ENCODE results near the gene GDPGP1.

DNA sequence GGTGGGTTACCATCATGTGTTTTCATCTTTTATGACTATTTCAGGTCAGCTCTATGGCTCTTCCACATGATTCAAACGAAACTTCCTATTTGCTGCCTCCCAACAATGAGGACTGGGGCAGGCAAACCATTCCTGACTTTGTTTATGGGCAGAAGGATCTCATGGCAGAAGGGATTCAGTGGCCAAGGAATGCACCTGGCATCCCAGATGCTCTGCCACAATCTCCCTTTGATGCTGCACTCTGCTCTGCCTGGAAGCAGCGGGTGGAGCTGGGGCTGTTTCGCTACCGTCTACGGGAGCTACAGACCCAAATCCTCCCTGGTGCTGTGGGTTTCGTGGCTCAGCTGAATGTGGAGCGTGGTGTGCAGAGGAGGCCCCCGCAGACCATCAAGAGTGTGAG is 6.8 kb downstream of the GDPGP1 start:
- TF ChIP-seq, protein P1, sequence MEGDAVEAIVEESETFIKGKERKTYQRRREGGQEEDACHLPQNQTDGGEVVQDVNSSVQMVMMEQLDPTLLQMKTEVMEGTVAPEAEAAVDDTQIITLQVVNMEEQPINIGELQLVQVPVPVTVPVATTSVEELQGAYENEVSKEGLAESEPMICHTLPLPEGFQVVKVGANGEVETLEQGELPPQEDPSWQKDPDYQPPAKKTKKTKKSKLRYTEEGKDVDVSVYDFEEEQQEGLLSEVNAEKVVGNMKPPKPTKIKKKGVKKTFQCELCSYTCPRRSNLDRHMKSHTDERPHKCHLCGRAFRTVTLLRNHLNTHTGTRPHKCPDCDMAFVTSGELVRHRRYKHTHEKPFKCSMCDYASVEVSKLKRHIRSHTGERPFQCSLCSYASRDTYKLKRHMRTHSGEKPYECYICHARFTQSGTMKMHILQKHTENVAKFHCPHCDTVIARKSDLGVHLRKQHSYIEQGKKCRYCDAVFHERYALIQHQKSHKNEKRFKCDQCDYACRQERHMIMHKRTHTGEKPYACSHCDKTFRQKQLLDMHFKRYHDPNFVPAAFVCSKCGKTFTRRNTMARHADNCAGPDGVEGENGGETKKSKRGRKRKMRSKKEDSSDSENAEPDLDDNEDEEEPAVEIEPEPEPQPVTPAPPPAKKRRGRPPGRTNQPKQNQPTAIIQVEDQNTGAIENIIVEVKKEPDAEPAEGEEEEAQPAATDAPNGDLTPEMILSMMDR (conservative IDR thresholded peaks at IDR 0.05; ENCODE audit: low read length), result no peak
- no peak for TF ChIP-seq EZH2phosphoT487 (IDR thresholded peaks at IDR 0.05; ENCODE audit: borderline replicate concordance, low read depth, low read length)
